GM21528 (cell line): ENCODE results near the gene TTC16.
"Not testable (repeated sequence)": the region's sequence is repeated elsewhere in the genome, so short reads cannot be mapped to it uniquely, and the experiment has no call there.

Experiments used
- ATAC-seq: cut with Tn5 transposase; IDR thresholded peaks from one replicate; pipeline ENCODE4 v1.9.1; 2021; ENCODE audit warnings: mild to moderate bottlenecking, moderate library complexity; ENCODE audit not compliant: unreplicated experiment, low FRiP score

Gene TTC16

GRCh38 chr9:127780126-127780885 is 64.4 kb downstream of the TTC16 start:
- no peak for ATAC-seq

GRCh38 chr9:127780909-127781308 is 65.0 kb downstream of the TTC16 start:
- not testable (repeated sequence) for ATAC-seq
